Loucy (cell line): ENCODE results near the gene ATG10.

Experiments
- CTCF ChIP-seq: fragments of 200-600 bp; sonication (generic); conservative IDR thresholded peaks from 2 replicates; pipeline ENCODE4 v1.5.1; 2014; ENCODE audit warnings: mild to moderate bottlenecking, antibody characterized with exemption, low read length
- EZH2phosphoT487 ChIP-seq: fragments of 200-600 bp; IDR thresholded peaks from 2 replicates; pipeline ENCODE4 v1.6.1; 2018; ENCODE audit warnings: antibody characterized with exemption, mild to moderate bottlenecking, moderate library complexity, borderline replicate concordance

- no peak for TF ChIP-seq CTCF
- TF ChIP-seq EZH2phosphoT487: no peak
Measured at GRCh38 chr5:81963544-81963943, 8.3 kb upstream of the ATG10 start.
